NCI-H2196 (cell line): Measurements from ENCODE around the gene ADH1C.
"Not testable (repeated sequence)": the region's sequence is repeated elsewhere in the genome, so short reads cannot be mapped to it uniquely, and the experiment has no call there.

ENCODE experiments used
- DNase-seq: peaks from one replicate; lab custom pipeline; 2025; ENCODE audit not compliant: unreplicated experiment; lab: John Stamatoyannopoulos, UW

ADH1C gene

GRCh38 chr4:99352602-99353537 lies at the start of gene ADH1C:
ADH1C (minus strand) TSS chr4:99352746; CDS start chr4:99352675, 71 bp downstream.
- no peak for DNase-seq

GRCh38 chr4:99400831-99401230 lies 48.3 kb upstream of the ADH1C start:
- DNase-seq = no peak

- DNase-seq = no peak
These were observed 46.5 kb upstream of the ADH1C start for GRCh38 chr4:99399017-99399416.

GRCh38 chr4:99395595-99396364 lies 43.2 kb upstream of the ADH1C start:
- no peak for DNase-seq

GRCh38 chr4:99394896-99395295 lies 42.4 kb upstream of the ADH1C start:
- no peak for DNase-seq

GRCh38 chr4:99390055-99390454 lies 37.5 kb upstream of the ADH1C start:
- DNase-seq = no peak

- DNase-seq = no peak
These were observed 37.1 kb upstream of the ADH1C start for GRCh38 chr4:99389606-99390005.

GRCh38 chr4:99383833-99384392 lies 31.4 kb upstream of the ADH1C start:
- no peak for DNase-seq

GRCh38 chr4:99383399-99383798 lies 30.9 kb upstream of the ADH1C start:
- DNase-seq = no peak

- DNase-seq = no peak
These were observed 30.3 kb upstream of the ADH1C start for GRCh38 chr4:99382745-99383360.

- no peak for DNase-seq
These were observed 29.1 kb upstream of the ADH1C start for GRCh38 chr4:99381588-99382175.

GRCh38 chr4:99379571-99379970 lies 27.0 kb upstream of the ADH1C start:
- no peak for DNase-seq

- DNase-seq = no peak
These were observed 26.3 kb upstream of the ADH1C start for GRCh38 chr4:99378876-99379275.

GRCh38 chr4:99377341-99377740 lies 24.8 kb upstream of the ADH1C start:
- DNase-seq = not testable (repeated sequence)

- DNase-seq = not testable (repeated sequence)
These were observed 19.9 kb upstream of the ADH1C start for GRCh38 chr4:99372464-99372863.

- not testable (repeated sequence) for DNase-seq
These were observed 15.3 kb upstream of the ADH1C start for GRCh38 chr4:99367817-99368216.

GRCh38 chr4:99366491-99366890 lies 13.9 kb upstream of the ADH1C start:
- DNase-seq = no peak

GRCh38 chr4:99362768-99363167 lies 10.2 kb upstream of the ADH1C start:
- no peak for DNase-seq

- no peak for DNase-seq
These were observed 9.3 kb upstream of the ADH1C start for GRCh38 chr4:99361899-99362275.

GRCh38 chr4:99361268-99361898 lies 8.8 kb upstream of the ADH1C start:
- DNase-seq = no peak
